Smooth muscle cell (in vitro differentiated cells): ENCODE measurements around the gene COPS2. TPM values are rescaled to one million over a fixed set of nuclear protein-coding genes. Genes with fewer than 3 reads are reported as not detected.
A peak's percentile ranks its signal among the peaks of the same experiment; 100 is the strongest.

Source experiments
- DNase-seq: peaks from one replicate; lab custom pipeline; 2025; ENCODE audit not compliant: unreplicated experiment; lab: John Stamatoyannopoulos, UW
- H2AFZ ChIP-seq: fragments of 200-600 bp; sonication (generic); 2 replicates; pipeline ENCODE4 v1.6.0; 2016; ENCODE audit warnings: antibody characterized with exemption, low read depth, mild to moderate bottlenecking
- H3F3A ChIP-seq: fragments of 200-600 bp; sonication (generic); 2 replicates; pipeline ENCODE4 v1.6.0; 2017; ENCODE audit warnings: antibody characterized with exemption, low read depth
- H3K27ac ChIP-seq: fragments of 200-600 bp; sonication (generic); 2 replicates; pipeline ENCODE4 v1.5.1; 2016; ENCODE audit warnings: low read depth, mild to moderate bottlenecking
- H3K27me3 ChIP-seq: fragments of 200-600 bp; sonication (generic); 2 replicates; pipeline ENCODE4 v1.6.1; 2016; ENCODE audit warnings: low read depth, mild to moderate bottlenecking
- H3K36me3 ChIP-seq: fragments of 200-600 bp; sonication (generic); 2 replicates; pipeline ENCODE4 v1.5.1; 2016; ENCODE audit warnings: low read depth
- H3K4me1 ChIP-seq: fragments of 200-600 bp; sonication (generic); 2 replicates; pipeline ENCODE4 v1.5.1; 2016; ENCODE audit warnings: low read depth
- H3K4me2 ChIP-seq: fragments of 200-600 bp; sonication (generic); 2 replicates; pipeline ENCODE4 v1.6.0; 2016; ENCODE audit warnings: mild to moderate bottlenecking
- H3K4me3 ChIP-seq: fragments of 200-600 bp; sonication (generic); 2 replicates; pipeline ENCODE4 v1.5.1; 2016; ENCODE audit warnings: mild to moderate bottlenecking
- H3K79me2 ChIP-seq: fragments of 200-600 bp; sonication (generic); 2 replicates; pipeline ENCODE4 v1.6.0; 2016; ENCODE audit warnings: low read depth, mild to moderate bottlenecking
- H3K9ac ChIP-seq: fragments of 200-600 bp; sonication (generic); 2 replicates; pipeline ENCODE4 v1.6.0; 2016; ENCODE audit warnings: low read depth
- H3K9me3 ChIP-seq: fragments of 200-600 bp; sonication (generic); replicated peaks from 2 replicates; pipeline ENCODE4 v1.5.1; 2016; ENCODE audit warnings: low read depth
- H4K20me1 ChIP-seq: fragments of 200-600 bp; sonication (generic); 2 replicates; pipeline ENCODE4 v1.6.0; 2016; ENCODE audit warnings: low read depth
- CTCF ChIP-seq: fragments of 200-600 bp; sonication (generic); IDR thresholded peaks from 2 replicates; pipeline ENCODE4 v1.5.1; 2017; ENCODE audit warnings: borderline replicate concordance, mild to moderate bottlenecking, antibody characterized with exemption; ENCODE audit not compliant: insufficient read depth, poor library complexity, severe bottlenecking
- WGBS: methylation state at CpG from one replicate; pipeline ENCODE4 v1.1.7; 2016; ENCODE audit warnings: low lambda C conversion rate; 5-methylcytosine and 5-hydroxymethylcytosine counted together
- polyA plus RNA-seq: library from polyadenylated mRNA; unstranded; fragments of >200 nt; fragmentation: Nextera tagmentation; extraction: Ambion mirVana; gene quantifications from 2 replicates; pipeline ENCODE4 v1.2.1, GENCODE V29; 2016
- total RNA-seq: library from RNA; depleted of rRNA; stranded (reverse); fragments of >200 nt; gene quantifications from 2 replicates; pipeline ENCODE4 v1.2.3, GENCODE V29; 2014

The COPS2 gene
- total and polyA plus RNA-seq, 2 experiments from 2014 or later = 21.5 to 88.0 TPM

GRCh38 chr15:49152552-49153312 is 2.7 kb downstream of the COPS2 start:
- Histone ChIP-seq H3K9ac (no peak overlapping the region), H3K27ac (no peak overlapping the region)

GRCh38 chr15:49151831-49152230 is 3.6 kb downstream of the COPS2 start:
- WGBS = 91% methylated on average over 3 of the region's 3 CpGs
- Histone ChIP-seq H3F3A (no peaks in the 10 kb centered on the region), H3K9ac (no peak overlapping the region), H4K20me1 (peaks cover 77% of the 10 kb centered on the region), H3K36me3 (no peaks in the 10 kb centered on the region), H2AFZ (no peak overlapping the region), H3K27ac (no peak overlapping the region), H3K9me3 (no peaks in the 10 kb centered on the region), H3K4me1 (peaks cover 18% of the 10 kb centered on the region), H3K4me2 (no peak overlapping the region), H3K4me3 (no peak overlapping the region), H3K79me2 (peaks cover 92% of the 10 kb centered on the region), H3K27me3 (no peaks in the 10 kb centered on the region)
- TF ChIP-seq CTCF = no peak
- DNase-seq = no peak

More at GRCh38 chr15:49152552-49153312, 2.7 kb downstream of the COPS2 start:
- Histone ChIP-seq H3F3A (no peaks in the 10 kb centered on the region), H2AFZ (no peak overlapping the region), H3K36me3 (no peaks in the 10 kb centered on the region), H3K27me3 (no peaks in the 10 kb centered on the region), H3K4me1 (peaks cover 19% of the 10 kb centered on the region), H3K79me2 (peaks cover 92% of the 10 kb centered on the region), H3K4me2 (no peak overlapping the region), H4K20me1 (peaks cover 68% of the 10 kb centered on the region), H3K9me3 (no peaks in the 10 kb centered on the region), H3K4me3 (no peak overlapping the region)
- no peak for TF ChIP-seq CTCF
- no peak for DNase-seq
- 91% methylated on average over 9 of the region's 9 CpGs for WGBS

- no peak overlapping the region for H3K9ac ChIP-seq
- WGBS = 90% methylated on average over 1 of the region's 1 CpG
- H3K4me3 ChIP-seq = no peak overlapping the region
- no peaks in the 10 kb centered on the region for H3F3A ChIP-seq
- H2AFZ ChIP-seq = no peak overlapping the region
- no peak overlapping the region for H3K4me2 ChIP-seq
- no peaks in the 10 kb centered on the region for H3K9me3 ChIP-seq
- peaks cover 4% of the 10 kb centered on the region for H3K4me1 ChIP-seq
- H3K79me2 ChIP-seq = peaks cover 100% of the 10 kb centered on the region
- H3K27ac ChIP-seq = peak overlapping the region; percentile 32
- no peak for DNase-seq
- H4K20me1 ChIP-seq = peaks cover 99% of the 10 kb centered on the region
- no peaks in the 10 kb centered on the region for H3K27me3 ChIP-seq
- H3K36me3 ChIP-seq = no peaks in the 10 kb centered on the region
- TF ChIP-seq CTCF = no peak
Observed at GRCh38 chr15:49148727-49149126, 6.7 kb downstream of the COPS2 start.

DNA sequence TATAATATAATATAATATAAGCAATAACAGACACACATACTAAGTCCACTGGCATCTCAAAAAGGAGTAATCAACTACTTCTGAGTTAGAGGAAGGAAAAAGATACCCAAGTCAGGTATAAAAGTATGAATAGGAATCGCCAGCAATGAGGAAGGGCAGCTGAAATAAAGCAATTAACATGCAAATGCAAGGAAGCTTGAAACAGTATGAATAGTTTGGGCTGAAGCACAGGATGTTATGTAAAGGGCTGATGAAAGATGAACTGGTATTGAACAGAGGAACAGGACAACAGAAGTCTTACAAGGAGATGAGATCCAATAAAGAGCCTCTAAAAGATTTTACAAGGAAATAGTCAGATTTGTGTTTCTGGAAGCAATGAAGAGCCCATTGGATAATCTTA is 7.1 kb downstream of the COPS2 start:
- WGBS = 70% methylated on average over 1 of the region's 1 CpG
- no peak overlapping the region for H3K4me3 ChIP-seq
- no peak overlapping the region for H2AFZ ChIP-seq
- no peak overlapping the region for H3K4me2 ChIP-seq
- no peak for TF ChIP-seq CTCF
- peaks cover 98% of the 10 kb centered on the region for H4K20me1 ChIP-seq
- H3K36me3 ChIP-seq = peaks cover 1% of the 10 kb centered on the region
- H3K9me3 ChIP-seq = no peaks in the 10 kb centered on the region
- no peak overlapping the region for H3K9ac ChIP-seq
- no peaks in the 10 kb centered on the region for H3K27me3 ChIP-seq
- H3F3A ChIP-seq = no peaks in the 10 kb centered on the region
- no peaks in the 10 kb centered on the region for H3K4me1 ChIP-seq
- peaks cover 98% of the 10 kb centered on the region for H3K79me2 ChIP-seq
- peak overlapping the region; percentile 32 for H3K27ac ChIP-seq
- DNase-seq = no peak
